ENCODE measurements around the gene FADS3. TPM values are rescaled to one million over a fixed set of nuclear protein-coding genes. Genes with fewer than 3 reads are reported as not detected.

Gene FADS3
- total RNA-seq, 1 experiment from 2014 or later, result 22.6 TPM

- no TSS peak for BruUV-seq (replicated peaks)
- H3K27me3 ChIP-seq (ENCODE audit: control insufficient read depth, insufficient read depth, low read length), result no peaks in the 10 kb centered on the region
- no peaks in the 10 kb centered on the region for H3K36me3 ChIP-seq (ENCODE audit: control insufficient read depth, insufficient read depth, low read length)
- no peaks in the 10 kb centered on the region for H3K4me1 ChIP-seq (ENCODE audit: control insufficient read depth, insufficient read depth, low read length)
- peak within 1 kb of the TSS; percentile 48 to 63 for H3K4me3 ChIP-seq (ENCODE audit: low read depth in 2 of 2, low read length in 2 of 2)
- DNase-seq (ENCODE audit: low read depth, low spot score) (no peak), ATAC-seq (peak; percentile 85)
- H3K27ac ChIP-seq (ENCODE audit: low read length), result peak within 1 kb of the TSS; percentile 54; the same call in 1 of the 2 replicates
- H3K9me3 ChIP-seq (ENCODE audit: control insufficient read depth, insufficient read depth, low read depth, low read length), result no peaks in the 10 kb centered on the region
- ChIA-PET POLR2A (no interaction called here), CTCF (no interaction called here)
- in situ Hi-C loops (cut with HindIII; ENCODE audit: low pct_unique_long_range_greater_than_20kb, low sequenced_read_pairs) (no loop called here), intact Hi-C loops (cut with micrococcal nuclease; ENCODE audit: unreplicated experiment) (no loop called here)
- TF ChIP-seq POLR2AphosphoS5 (IDR thresholded peaks at IDR 0.05; ENCODE audit: low read depth, low read length) (no peak), SIN3A (IDR thresholded peaks at IDR 0.05; ENCODE audit: borderline replicate concordance, insufficient read depth, low read depth, low read length) (peak; percentile 63; the same call in 1 of the 2 replicates), REST (IDR thresholded peaks at IDR 0.05; ENCODE audit: insufficient read depth in 1 of 2, low read depth in 2 of 2, low read length in 1 of 2) (no peak), CTCF (IDR thresholded peaks at IDR 0.05) (no peak), TCF7L2 (IDR thresholded peaks at IDR 0.05; ENCODE audit: low read depth, low read length) (no peak)
Measured at GRCh38 chr11:61917334-61918109, 26.2 kb upstream of the FADS3 start, which contains the start of gene RAB3IL1. Gene RAB3IL1, minus strand, starts transcription at chr11:61917566. Its CDS starts 199 bp downstream, at chr11:61917367.

- Histone ChIP-seq H3K36me3 (ENCODE audit: control insufficient read depth, insufficient read depth, low read length) (no peaks in the 10 kb centered on the region), H3K4me1 (ENCODE audit: control insufficient read depth, insufficient read depth, low read length) (no peaks in the 10 kb centered on the region), H3K9me3 (ENCODE audit: control insufficient read depth, insufficient read depth, low read depth, low read length) (no peaks in the 10 kb centered on the region), H3K27ac (ENCODE audit: low read length) (no peak overlapping the region), H3K27me3 (ENCODE audit: control insufficient read depth, insufficient read depth, low read length) (no peaks in the 10 kb centered on the region), H3K4me3 (ENCODE audit: low read depth in 2 of 2, low read length in 2 of 2) (peak overlapping the region; percentile 48 to 63)
- ChIA-PET POLR2A (interaction anchor here (0.6 kb wide), 1 partner anchor 12 kb away, joined by 8 read pairs; no protein-coding TSS in a partner anchor), CTCF (no interaction called here)
- in situ Hi-C loops (cut with HindIII; ENCODE audit: low pct_unique_long_range_greater_than_20kb, low sequenced_read_pairs) (no loop called here), intact Hi-C loops (cut with micrococcal nuclease; ENCODE audit: unreplicated experiment) (no loop called here)
- BruUV-seq (replicated peaks), result no TSS peak
- ATAC-seq (peak; percentile 7), DNase-seq (ENCODE audit: low read depth, low spot score) (no peak)
- TF ChIP-seq SIN3A (IDR thresholded peaks at IDR 0.05; ENCODE audit: borderline replicate concordance, insufficient read depth, low read depth, low read length) (no peak), REST (IDR thresholded peaks at IDR 0.05; ENCODE audit: insufficient read depth in 1 of 2, low read depth in 2 of 2, low read length in 1 of 2) (no peak), TCF7L2 (IDR thresholded peaks at IDR 0.05; ENCODE audit: low read depth, low read length) (no peak), CTCF (IDR thresholded peaks at IDR 0.05) (no peak), POLR2AphosphoS5 (IDR thresholded peaks at IDR 0.05; ENCODE audit: low read depth, low read length) (no peak)
Measured at GRCh38 chr11:61916737-61917333, 25.5 kb upstream of the FADS3 start.

Data from Panc1 (cell line).